SK-N-MC (cell line): Measurements from ENCODE around the gene VIPR2.
"Not testable (repeated sequence)": the region's sequence is repeated elsewhere in the genome, so short reads cannot be mapped to it uniquely, and the experiment has no call there.

Source experiments
- EZH2 ChIP-seq: fragments of 200-600 bp; sonication (generic); IDR thresholded peaks from one replicate; pipeline ENCODE4 v1.6.1; 2017; ENCODE audit warnings: antibody characterized with exemption
- FOXP2 ChIP-seq: optimal IDR thresholded peaks from 2 replicates; pipeline ENCODE3; 2011; ENCODE audit warnings: mild to moderate bottlenecking, moderate library complexity; ENCODE audit not compliant: insufficient read depth; ENCODE audit errors: extremely low read length, control extremely low read depth
- POLR2AphosphoS5 ChIP-seq: IDR thresholded peaks from 2 replicates; pipeline ENCODE4 v1.6.1; 2012; ENCODE audit warnings: mild to moderate bottlenecking, low read depth, low read length, borderline replicate concordance

- not testable (repeated sequence) for TF ChIP-seq POLR2AphosphoS5, EZH2, FOXP2
Measured at GRCh38 chr7:159123294-159123693, 21.4 kb downstream of the VIPR2 start.
